HTERT RPE-1 (cell line): ENCODE results near the gene VHLL.

Source experiments
- in situ Hi-C: fragments of 300-500 bp; cut with MboI; formaldehyde crosslinking; loops from 4 replicates; pipeline ENCODE4 v1.14.3; 2020; ENCODE audit warnings: low sequenced_read_pairs

The VHLL gene

DNA sequence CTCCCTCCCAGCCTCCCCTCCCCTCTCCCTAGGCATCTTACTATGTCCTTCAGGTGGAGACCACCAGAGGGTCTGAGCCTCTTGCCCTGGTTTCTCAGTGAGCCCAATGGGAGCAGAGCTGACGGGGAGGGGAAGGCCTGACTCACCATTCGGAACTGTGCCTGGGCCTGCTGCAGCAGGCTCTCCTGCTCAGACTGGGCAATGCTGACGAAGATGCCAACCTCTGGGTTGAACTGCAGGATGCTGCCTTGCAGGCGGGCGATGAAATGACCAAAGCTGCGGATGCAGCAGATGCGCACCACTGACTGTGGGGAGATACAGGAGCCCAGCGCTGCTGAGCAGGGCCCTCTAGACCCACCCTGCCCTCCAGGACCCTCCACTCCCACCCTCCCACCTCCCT, 40.2 kb downstream of the VHLL start:
- in situ Hi-C loops = no loop called here

DNA sequence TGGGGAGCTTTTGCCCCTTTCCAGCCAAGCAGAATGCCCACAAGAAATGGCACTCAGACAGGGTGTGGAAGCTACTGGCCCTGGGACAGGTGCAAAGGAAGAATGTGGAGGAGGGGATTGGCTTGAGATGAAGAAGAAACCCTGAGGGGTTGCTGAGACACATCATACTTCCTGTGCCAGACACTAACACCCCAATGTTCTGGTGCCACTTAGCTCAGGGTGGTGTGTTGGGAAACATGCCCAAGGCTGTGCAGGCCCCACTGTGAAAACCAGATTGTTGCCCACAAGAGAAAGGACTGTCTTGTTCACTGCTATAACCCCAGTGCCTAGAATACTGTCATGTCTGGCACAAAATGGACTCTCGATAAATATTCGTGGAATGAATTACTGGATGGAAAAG, 41.4 kb downstream of the VHLL start:
- in situ Hi-C loops = no loop called here

DNA sequence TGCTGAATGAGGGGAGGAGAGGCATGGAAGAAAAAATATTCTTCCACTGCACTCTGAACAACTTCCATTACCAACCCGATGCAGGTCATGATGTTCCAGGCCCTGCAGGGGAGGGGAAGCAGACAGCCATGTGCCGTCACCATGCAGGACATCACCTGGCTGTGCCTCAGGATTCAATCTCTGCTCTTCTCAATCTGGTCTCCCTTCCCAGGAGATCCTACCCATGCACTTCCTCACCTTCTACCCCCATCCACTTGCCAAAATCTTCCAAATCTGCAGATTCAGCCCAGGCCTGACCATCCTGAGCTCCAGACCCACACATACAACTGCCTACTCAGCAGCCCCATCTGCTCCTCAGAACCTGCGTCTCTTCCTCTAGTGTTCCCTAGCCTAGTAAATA, 45.5 kb downstream of the VHLL start:
- in situ Hi-C loops = no loop called here

DNA sequence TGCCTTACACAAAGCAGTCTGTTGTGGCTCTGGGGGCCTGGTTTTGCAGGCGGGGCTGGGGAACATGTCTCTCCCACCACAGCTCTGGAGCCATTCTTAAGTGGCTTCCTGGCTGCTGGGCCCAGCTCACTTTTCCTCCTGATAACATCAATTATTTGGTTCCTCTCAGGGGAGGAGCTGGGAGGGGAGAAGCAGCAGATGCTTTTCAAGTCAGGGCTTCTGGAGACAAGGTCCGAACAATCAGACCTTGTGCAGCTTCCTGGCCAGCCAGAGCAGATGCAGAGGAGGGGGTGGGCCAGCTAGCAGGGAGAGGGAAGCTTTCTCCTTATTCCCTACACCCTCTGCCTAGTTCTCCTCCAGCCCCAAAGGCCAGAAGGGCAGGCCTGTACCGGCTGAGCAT, 47.6 kb downstream of the VHLL start:
- in situ Hi-C loops = no loop called here

DNA sequence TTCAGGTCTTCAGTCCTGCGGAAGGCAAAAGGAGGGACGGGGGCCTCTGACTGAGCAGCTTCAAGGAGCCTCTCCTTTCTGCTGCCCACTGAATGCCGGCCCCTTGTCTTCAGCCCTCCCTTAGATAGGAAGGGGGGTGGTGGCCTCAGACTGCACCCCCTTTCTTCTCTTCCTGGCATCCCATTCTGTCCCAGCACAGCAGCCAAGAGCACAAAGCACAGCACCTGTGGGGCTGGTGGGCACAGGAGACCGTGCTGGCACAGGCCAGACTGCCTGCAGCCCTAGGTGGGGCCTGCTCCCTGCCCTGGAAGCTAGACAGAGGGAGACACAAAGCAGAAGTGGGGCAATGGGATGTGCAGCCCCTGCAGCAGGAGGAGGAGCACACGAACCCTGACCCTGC, 49.5 kb downstream of the VHLL start:
- in situ Hi-C loops = no loop called here
